HepG2 (cell line): ENCODE measurements around the gene TBCD. TPM values are rescaled to one million over a fixed set of nuclear protein-coding genes. Genes with fewer than 3 reads are reported as not detected.

Experiments
- ARNT2 ChIP-seq: sonication (generic); formaldehyde crosslinking; IDR thresholded peaks from 2 replicates; pipeline ENCODE4 v1.8.0; 2022; ENCODE audit warnings: mild to moderate bottlenecking, low read depth, missing genetic modification reagents, moderate library complexity
- FIP1L1 ChIP-seq: fragments of 200-400 bp; formaldehyde crosslinking; IDR thresholded peaks from 2 replicates; pipeline ENCODE4 v1.6.1; 2018; ENCODE audit warnings: low read depth, mild to moderate bottlenecking, low read length, moderate library complexity, borderline replicate concordance; ENCODE audit not compliant: insufficient read depth
- FOXA1 ChIP-seq, 2 experiments: fragments of 450-650 bp in 1 of 2; sonication (generic) in 1 of 2; formaldehyde crosslinking in 1 of 2; IDR thresholded peaks; 2 replicates each; pipeline versions ENCODE4 v1.4.0 to v1.6.1; 2016 to 2020; ENCODE audit warnings: missing genetic modification reagents in 1 of 2
- FOXK2 ChIP-seq: fragments of 450-650 bp; IDR thresholded peaks from 2 replicates; pipeline ENCODE4 v1.6.1; 2016
- KAT8 ChIP-seq: IDR thresholded peaks from 2 replicates; pipeline ENCODE4 v1.6.1; 2016; ENCODE audit warnings: missing genetic modification reagents, missing compliant biosample characterization
- MAFK ChIP-seq, 2 experiments: IDR thresholded peaks in 1 of 2; conservative IDR thresholded peaks in 1 of 2; 2 replicates each; pipeline ENCODE4 v1.6.1; 2011; ENCODE audit warnings: improper control_type of control experiment in 2 of 2, low read length in 2 of 2
- MLLT10 ChIP-seq: sonication (generic); formaldehyde crosslinking; IDR thresholded peaks from 2 replicates; pipeline ENCODE4 v1.4.0; 2020; ENCODE audit warnings: missing genetic modification reagents
- PCBP2 ChIP-seq: fragments of 200-400 bp; formaldehyde crosslinking; optimal IDR thresholded peaks from 2 replicates; pipeline ENCODE3; 2018; ENCODE audit warnings: low read length, low read depth; ENCODE audit not compliant: poor library complexity, severe bottlenecking
- POLR2G ChIP-seq: fragments of 200-400 bp; formaldehyde crosslinking; IDR thresholded peaks from 2 replicates; pipeline ENCODE4 v1.6.1; 2018; ENCODE audit warnings: mild to moderate bottlenecking, low read depth, low read length, moderate library complexity
- TCF7L2 ChIP-seq: IDR thresholded peaks from 2 replicates; pipeline ENCODE4 v1.6.1; 2011; ENCODE audit warnings: mild to moderate bottlenecking, low read depth, low read length, moderate library complexity
- YY1 ChIP-seq: IDR thresholded peaks from 2 replicates; pipeline ENCODE4 v1.6.1; 2011; ENCODE audit warnings: low read length, low read depth, moderate library complexity, mild to moderate bottlenecking; ENCODE audit not compliant: insufficient read depth, insufficient replicate concordance
- ZBTB21 ChIP-seq: sonication (generic); formaldehyde crosslinking; IDR thresholded peaks from 2 replicates; pipeline ENCODE4 v1.4.0; 2020; ENCODE audit warnings: missing genetic modification reagents
- ZNF644 ChIP-seq: IDR thresholded peaks from 2 replicates; pipeline ENCODE4 v1.6.1; 2016; ENCODE audit warnings: low read depth
- ZNF777 ChIP-seq: sonication (generic); formaldehyde crosslinking; IDR thresholded peaks from 2 replicates; pipeline ENCODE4 v1.4.0; 2020; ENCODE audit warnings: missing genetic modification reagents
- polyA plus RNA-seq, 8 experiments: library from polyadenylated mRNA; depleted of rRNA in 3 of 8; stranded (reverse) in 7 of 8; unstranded in 1 of 8; fragments of >200 nt; fragmentation: Illumina TruSeq in 4 of 8; extraction: Trizol in 4 of 8; gene quantifications; 2 replicates each; pipeline versions ENCODE4 v1.2.1 to v1.2.3, GENCODE V29; 2011 to 2016; ENCODE audit warnings: low read depth in 4 of 8, missing spikeins in 1 of 8, mixed read lengths in 1 of 8; ENCODE audit not compliant: insufficient read depth in 1 of 8
- total RNA-seq, 5 experiments: library from RNA; depleted of rRNA; stranded (reverse); fragments of >200 nt; fragmentation: Illumina TruSeq; extraction: Trizol; gene quantifications; 2 replicates each; pipeline ENCODE4 v1.2.3, GENCODE V29; 2016; ENCODE audit warnings: low read depth in 1 of 5
- TF ChIP-seq, protein P1 (sequence below): fragments of 450-650 bp; IDR thresholded peaks from 2 replicates; pipeline ENCODE4 v1.6.1; 2016
- TF ChIP-seq, protein P2 (sequence below): conservative IDR thresholded peaks from 2 replicates; pipeline ENCODE4 v1.6.1; 2018; ENCODE audit warnings: missing genetic modification reagents
- TF ChIP-seq, protein P3 (sequence below): IDR thresholded peaks from 2 replicates; pipeline ENCODE4 v1.6.1; 2016; ENCODE audit warnings: low read depth
- TF ChIP-seq, protein P4 (sequence below): sonication (generic); formaldehyde crosslinking; IDR thresholded peaks from 2 replicates; pipeline ENCODE4 v1.4.0; 2020; ENCODE audit warnings: mild to moderate bottlenecking, missing genetic modification reagents

Gene TBCD
- total and polyA plus RNA-seq, 2 of the 13 experiments (the other 11 are each of a cell fraction or from before 2014, with no cell fraction given) = 33.9 to 54.8 TPM

DNA sequence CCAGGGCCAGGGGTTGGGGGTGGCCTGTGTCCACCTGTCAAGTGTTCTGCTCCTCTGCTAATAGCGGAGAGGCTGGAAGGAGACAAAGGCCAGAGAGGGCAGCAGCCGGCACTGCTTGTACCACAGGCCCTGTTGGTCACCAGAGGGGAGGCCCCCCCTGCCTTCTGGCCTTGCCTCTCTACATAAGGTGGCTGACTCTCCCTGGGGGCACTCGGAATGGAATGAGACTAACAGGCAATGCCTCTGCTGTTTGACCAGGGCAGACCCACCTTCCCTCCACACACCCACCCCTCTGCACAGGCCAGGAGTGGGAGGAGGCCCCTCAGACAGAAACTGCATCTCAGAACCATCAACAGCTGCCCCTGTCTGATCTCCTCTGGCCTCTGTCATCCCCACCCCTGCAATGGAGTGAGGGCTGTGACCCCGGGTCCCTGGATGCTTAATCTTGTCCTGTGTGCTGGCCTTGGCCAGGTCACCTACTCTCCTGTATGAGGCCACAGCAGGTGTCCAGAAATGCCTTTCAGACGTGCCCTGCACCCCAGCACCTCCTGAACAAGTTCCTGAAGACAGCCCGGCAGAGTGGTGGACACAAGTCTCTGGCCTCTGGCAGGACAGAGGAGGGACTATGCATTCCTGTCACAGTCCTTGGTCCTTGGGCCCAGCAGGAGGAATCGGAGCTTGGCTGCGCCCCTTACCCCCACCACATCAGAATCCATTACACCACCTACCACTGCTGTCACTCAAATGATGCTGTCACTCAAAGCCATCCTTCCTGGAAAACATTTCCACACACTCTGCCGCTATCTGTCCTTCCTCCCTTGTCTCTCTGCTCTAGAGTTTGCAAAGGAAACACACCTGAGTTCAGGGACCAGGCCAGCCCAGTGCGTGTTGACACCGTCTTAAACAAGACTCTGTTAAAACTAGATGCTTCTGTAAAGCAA lies 195.5 kb downstream of the TBCD start (continued):
- TF ChIP-seq, protein P1, sequence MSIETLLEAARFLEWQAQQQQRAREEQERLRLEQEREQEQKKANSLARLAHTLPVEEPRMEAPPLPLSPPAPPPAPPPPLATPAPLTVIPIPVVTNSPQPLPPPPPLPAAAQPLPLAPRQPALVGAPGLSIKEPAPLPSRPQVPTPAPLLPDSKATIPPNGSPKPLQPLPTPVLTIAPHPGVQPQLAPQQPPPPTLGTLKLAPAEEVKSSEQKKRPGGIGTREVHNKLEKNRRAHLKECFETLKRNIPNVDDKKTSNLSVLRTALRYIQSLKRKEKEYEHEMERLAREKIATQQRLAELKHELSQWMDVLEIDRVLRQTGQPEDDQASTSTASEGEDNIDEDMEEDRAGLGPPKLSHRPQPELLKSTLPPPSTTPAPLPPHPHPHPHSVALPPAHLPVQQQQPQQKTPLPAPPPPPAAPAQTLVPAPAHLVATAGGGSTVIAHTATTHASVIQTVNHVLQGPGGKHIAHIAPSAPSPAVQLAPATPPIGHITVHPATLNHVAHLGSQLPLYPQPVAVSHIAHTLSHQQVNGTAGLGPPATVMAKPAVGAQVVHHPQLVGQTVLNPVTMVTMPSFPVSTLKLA = no peak
- TF ChIP-seq MAFK (conservative IDR thresholded peaks at IDR 0.05 in 1 of 2, IDR thresholded peaks at IDR 0.05 in 1 of 2; ENCODE audit: low read length in 2 of 2) = no peak
- no peak for TF ChIP-seq ZBTB21
- TF ChIP-seq, protein P2, sequence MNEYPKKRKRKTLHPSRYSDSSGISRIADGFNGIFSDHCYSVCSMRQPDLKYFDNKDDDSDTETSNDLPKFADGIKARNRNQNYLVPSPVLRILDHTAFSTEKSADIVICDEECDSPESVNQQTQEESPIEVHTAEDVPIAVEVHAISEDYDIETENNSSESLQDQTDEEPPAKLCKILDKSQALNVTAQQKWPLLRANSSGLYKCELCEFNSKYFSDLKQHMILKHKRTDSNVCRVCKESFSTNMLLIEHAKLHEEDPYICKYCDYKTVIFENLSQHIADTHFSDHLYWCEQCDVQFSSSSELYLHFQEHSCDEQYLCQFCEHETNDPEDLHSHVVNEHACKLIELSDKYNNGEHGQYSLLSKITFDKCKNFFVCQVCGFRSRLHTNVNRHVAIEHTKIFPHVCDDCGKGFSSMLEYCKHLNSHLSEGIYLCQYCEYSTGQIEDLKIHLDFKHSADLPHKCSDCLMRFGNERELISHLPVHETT (CRISPR knock-in tag) = no peak
- no peak for TF ChIP-seq ARNT2 (CRISPR knock-in tag)
- TF ChIP-seq FOXA1 (IDR thresholded peaks at IDR 0.05) = no peak
- no peak for TF ChIP-seq FOXA1 (CRISPR knock-in tag; IDR thresholded peaks at IDR 0.05)
- no peak for TF ChIP-seq FOXK2
- no peak for TF ChIP-seq PCBP2
- no peak for TF ChIP-seq KAT8 (CRISPR knock-in tag)
- TF ChIP-seq YY1 = no peak
- TF ChIP-seq MLLT10 (CRISPR knock-in tag) = no peak
- no peak for TF ChIP-seq ZNF777 (CRISPR knock-in tag)
- TF ChIP-seq, protein P3, sequence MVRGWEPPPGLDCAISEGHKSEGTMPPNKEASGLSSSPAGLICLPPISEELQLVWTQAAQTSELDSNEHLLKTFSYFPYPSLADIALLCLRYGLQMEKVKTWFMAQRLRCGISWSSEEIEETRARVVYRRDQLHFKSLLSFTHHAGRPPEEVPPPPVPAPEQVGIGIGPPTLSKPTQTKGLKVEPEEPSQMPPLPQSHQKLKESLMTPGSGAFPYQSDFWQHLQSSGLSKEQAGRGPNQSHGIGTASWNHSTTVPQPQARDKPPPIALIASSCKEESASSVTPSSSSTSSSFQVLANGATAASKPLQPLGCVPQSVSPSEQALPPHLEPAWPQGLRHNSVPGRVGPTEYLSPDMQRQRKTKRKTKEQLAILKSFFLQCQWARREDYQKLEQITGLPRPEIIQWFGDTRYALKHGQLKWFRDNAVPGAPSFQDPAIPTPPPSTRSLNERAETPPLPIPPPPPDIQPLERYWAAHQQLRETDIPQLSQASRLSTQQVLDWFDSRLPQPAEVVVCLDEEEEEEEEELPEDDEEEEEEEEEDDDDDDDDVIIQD = no peak
- TF ChIP-seq ZNF644 (CRISPR knock-in tag) = no peak
- peak; percentile 33; the same call in 1 of the 2 replicates for TF ChIP-seq POLR2G
- TF ChIP-seq, protein P4, sequence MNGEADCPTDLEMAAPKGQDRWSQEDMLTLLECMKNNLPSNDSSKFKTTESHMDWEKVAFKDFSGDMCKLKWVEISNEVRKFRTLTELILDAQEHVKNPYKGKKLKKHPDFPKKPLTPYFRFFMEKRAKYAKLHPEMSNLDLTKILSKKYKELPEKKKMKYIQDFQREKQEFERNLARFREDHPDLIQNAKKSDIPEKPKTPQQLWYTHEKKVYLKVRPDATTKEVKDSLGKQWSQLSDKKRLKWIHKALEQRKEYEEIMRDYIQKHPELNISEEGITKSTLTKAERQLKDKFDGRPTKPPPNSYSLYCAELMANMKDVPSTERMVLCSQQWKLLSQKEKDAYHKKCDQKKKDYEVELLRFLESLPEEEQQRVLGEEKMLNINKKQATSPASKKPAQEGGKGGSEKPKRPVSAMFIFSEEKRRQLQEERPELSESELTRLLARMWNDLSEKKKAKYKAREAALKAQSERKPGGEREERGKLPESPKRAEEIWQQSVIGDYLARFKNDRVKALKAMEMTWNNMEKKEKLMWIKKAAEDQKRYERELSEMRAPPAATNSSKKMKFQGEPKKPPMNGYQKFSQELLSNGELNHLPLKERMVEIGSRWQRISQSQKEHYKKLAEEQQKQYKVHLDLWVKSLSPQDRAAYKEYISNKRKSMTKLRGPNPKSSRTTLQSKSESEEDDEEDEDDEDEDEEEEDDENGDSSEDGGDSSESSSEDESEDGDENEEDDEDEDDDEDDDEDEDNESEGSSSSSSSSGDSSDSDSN (CRISPR knock-in tag) = no peak
- no peak for TF ChIP-seq FIP1L1
- TF ChIP-seq TCF7L2 = no peak
